HG03439 (cell line): ENCODE results near the gene IL12B.
"Not testable (repeated sequence)": the region's sequence is repeated elsewhere in the genome, so short reads cannot be mapped to it uniquely, and the experiment has no call there.

ENCODE experiments used
- ATAC-seq: cut with Tn5 transposase; IDR thresholded peaks from one replicate; pipeline ENCODE4 v1.9.1; 2021; ENCODE audit warnings: mild to moderate bottlenecking, moderate library complexity; ENCODE audit not compliant: unreplicated experiment

The IL12B gene

DNA sequence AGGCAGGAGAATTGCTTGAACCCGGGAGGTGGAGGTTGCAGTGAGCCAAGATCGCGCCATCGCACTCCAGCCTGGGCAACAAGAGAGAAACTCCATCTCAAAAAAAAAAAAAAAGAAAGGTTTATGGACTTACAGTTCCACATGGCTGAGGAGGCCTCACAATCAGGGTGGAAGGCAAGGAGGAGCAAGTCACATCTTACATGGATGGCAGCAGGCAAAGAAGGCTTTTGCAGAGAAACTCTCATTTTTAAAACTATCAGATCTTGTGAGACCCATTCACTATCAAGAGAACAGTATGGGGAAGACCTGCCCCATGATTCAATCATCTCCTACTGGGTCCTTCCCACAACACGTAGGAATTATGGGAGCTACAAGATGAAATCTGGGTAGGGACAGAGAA lies 33.0 kb downstream of the IL12B start:
- ATAC-seq, result not testable (repeated sequence)

- ATAC-seq, result no peak
Measured at GRCh38 chr5:159294921-159295320, 35.4 kb downstream of the IL12B start.

- ATAC-seq, result no peak
Measured at GRCh38 chr5:159290741-159291140, 39.5 kb downstream of the IL12B start.

GRCh38 chr5:159286420-159287035 lies 43.8 kb downstream of the IL12B start:
- ATAC-seq, result no peak

- no peak for ATAC-seq
Measured at GRCh38 chr5:159274676-159275075, 55.6 kb downstream of the IL12B start.

- no peak for ATAC-seq
Measured at GRCh38 chr5:159273923-159274322, 56.4 kb downstream of the IL12B start.

DNA sequence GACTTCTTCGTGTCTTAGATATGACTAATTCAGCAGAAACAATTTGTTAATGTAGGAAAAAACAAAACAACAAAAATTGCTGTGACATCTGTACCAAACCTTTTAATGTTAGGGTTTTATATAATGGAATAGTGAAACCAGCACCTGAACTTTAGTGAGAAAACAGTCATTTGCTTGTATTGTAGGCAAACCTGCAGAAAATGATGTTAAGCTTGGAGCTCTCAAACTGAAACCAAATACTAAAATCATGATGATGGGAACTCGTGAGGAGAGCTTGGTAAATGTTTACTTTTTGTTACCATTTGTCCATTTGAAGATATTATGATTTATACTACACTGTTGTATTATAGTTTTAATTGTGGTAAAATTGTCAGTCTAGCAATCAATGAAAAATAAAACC lies 60.6 kb downstream of the IL12B start:
- no peak for ATAC-seq

DNA sequence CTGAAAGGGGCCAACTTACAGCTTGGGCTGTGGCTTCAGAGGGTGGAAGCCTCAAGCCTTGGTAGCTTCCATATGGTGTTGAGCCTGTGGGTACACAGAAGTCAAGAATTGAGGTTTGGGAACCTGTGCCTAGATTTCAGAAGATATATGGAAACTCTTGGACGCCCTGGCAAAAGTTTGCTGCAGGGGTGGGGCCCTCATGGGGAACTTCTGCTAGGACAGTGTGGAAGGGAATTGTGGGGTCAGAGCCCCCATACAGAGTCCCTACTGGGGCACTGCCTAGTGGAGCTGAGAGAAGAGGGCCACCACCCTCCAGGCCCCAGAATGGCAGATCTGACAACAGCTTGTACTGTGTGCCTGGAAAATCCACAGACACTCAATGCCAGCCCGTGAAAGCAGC lies 63.5 kb downstream of the IL12B start:
- not testable (repeated sequence) for ATAC-seq
